AG09319 (cell line): ENCODE measurements around the gene GRK6.

Experiments used
- DNase-seq: peaks from one replicate; pipeline ENCODE4 v3.0.0-alpha.2; 2010; ENCODE audit warnings: low read depth; ENCODE audit errors: extremely low read depth
- CTCF ChIP-seq: IDR thresholded peaks from 2 replicates; pipeline ENCODE4 v1.5.1; 2011; ENCODE audit warnings: low read depth, mild to moderate bottlenecking, inconsistent platforms, low read length, moderate library complexity

The GRK6 gene

GRCh38 chr5:177474002-177474476 is 47.6 kb downstream of the GRK6 start:
- DNase-seq = no peak
- TF ChIP-seq CTCF = no peak

- TF ChIP-seq CTCF = no peak
- no peak for DNase-seq
Measured at GRCh38 chr5:177474846-177475562, 48.5 kb downstream of the GRK6 start.

GRCh38 chr5:177475563-177476427 is 49.3 kb downstream of the GRK6 start:
- no peak for TF ChIP-seq CTCF
- DNase-seq = no peak

GRCh38 chr5:177476531-177477233 is 50.2 kb downstream of the GRK6 start:
- no peak for TF ChIP-seq CTCF
- DNase-seq = no peak

GRCh38 chr5:177477701-177478477 is 51.4 kb downstream of the GRK6 start:
- DNase-seq = no peak
- no peak for TF ChIP-seq CTCF

- TF ChIP-seq CTCF = no peak
- DNase-seq = no peak
Measured at GRCh38 chr5:177478711-177479646, 52.5 kb downstream of the GRK6 start.
